Measurements from ENCODE around the gene FNDC5. TPM values are rescaled to one million over a fixed set of nuclear protein-coding genes. Genes with fewer than 3 reads are reported as not detected.

Gene FNDC5
- total and polyA plus RNA-seq, 9 of the 15 experiments (the other 6 are each of a cell fraction or from before 2014, with no cell fraction given) = 0.06 to 2.1 (median 0.22) TPM

- TF ChIP-seq IRF9 (tag; IDR thresholded peaks at IDR 0.05) = peak; percentile 98
- TF ChIP-seq, protein P1, sequence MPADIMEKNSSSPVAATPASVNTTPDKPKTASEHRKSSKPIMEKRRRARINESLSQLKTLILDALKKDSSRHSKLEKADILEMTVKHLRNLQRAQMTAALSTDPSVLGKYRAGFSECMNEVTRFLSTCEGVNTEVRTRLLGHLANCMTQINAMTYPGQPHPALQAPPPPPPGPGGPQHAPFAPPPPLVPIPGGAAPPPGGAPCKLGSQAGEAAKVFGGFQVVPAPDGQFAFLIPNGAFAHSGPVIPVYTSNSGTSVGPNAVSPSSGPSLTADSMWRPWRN (IDR thresholded peaks at IDR 0.05; ENCODE audit: low read depth) = peak; percentile 38; the same call in 1 of the 2 replicates
- no peak for TF ChIP-seq HDAC8 (tag; IDR thresholded peaks at IDR 0.05)
- peak; percentile 83 for TF ChIP-seq BCOR (IDR thresholded peaks at IDR 0.05)
- peak; percentile 80 for TF ChIP-seq MYNN (IDR thresholded peaks at IDR 0.05)
- TF ChIP-seq MYNN (CRISPR knock-in tag; IDR thresholded peaks at IDR 0.05) = no peak
- peak; percentile 44; the same call in 1 of the 2 replicates for TF ChIP-seq MAFK (IDR thresholded peaks at IDR 0.05; ENCODE audit: low read length)
- TF ChIP-seq HNRNPH1 (optimal IDR thresholded peaks at IDR 0.05; ENCODE audit: low read depth, low read length) = no peak
- no peak for TF ChIP-seq ZNF668 (CRISPR knock-in tag; IDR thresholded peaks at IDR 0.05)
- TF ChIP-seq RAD51 (IDR thresholded peaks at IDR 0.05; ENCODE audit: borderline replicate concordance, low read depth) = peak; percentile 77
- TF ChIP-seq, protein P2, sequence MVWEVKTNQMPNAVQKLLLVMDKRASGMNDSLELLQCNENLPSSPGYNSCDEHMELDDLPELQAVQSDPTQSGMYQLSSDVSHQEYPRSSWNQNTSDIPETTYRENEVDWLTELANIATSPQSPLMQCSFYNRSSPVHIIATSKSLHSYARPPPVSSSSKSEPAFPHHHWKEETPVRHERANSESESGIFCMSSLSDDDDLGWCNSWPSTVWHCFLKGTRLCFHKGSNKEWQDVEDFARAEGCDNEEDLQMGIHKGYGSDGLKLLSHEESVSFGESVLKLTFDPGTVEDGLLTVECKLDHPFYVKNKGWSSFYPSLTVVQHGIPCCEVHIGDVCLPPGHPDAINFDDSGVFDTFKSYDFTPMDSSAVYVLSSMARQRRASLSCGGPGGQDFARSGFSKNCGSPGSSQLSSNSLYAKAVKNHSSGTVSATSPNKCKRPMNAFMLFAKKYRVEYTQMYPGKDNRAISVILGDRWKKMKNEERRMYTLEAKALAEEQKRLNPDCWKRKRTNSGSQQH (CRISPR knock-in tag; IDR thresholded peaks at IDR 0.05) = 0 out of 2 replicates have a peak, but pooled peaks have one; percentile 16
- no peak for TF ChIP-seq ZZZ3 (IDR thresholded peaks at IDR 0.05)
These were observed 53.4 kb downstream of the FNDC5 start, which contains the start of the genes S100PBP and YARS1 (continued) for GRCh38 chr1:32817159-32817814.

All from K562 (cell line).